HCT116 (cell line): ENCODE results near the gene GZF1. TPM values are rescaled to one million over a fixed set of nuclear protein-coding genes. Genes with fewer than 3 reads are reported as not detected.

Source experiments
- ATAC-seq: fragments of 200-7000 bp; cut with Tn5 transposase; 2 replicates; pipeline ENCODE4 v1.9.1; 2020; ENCODE audit warnings: mild to moderate bottlenecking, moderate library complexity
- BruUV-seq: library from RNA; stranded (reverse); fragments of 400-500 nt; replicated peaks from 2 replicates; lab custom pipeline; 2021; lab: Mats Ljungman, UMichigan
- CTCF ChIA-PET: fragments of 300-600 bp; sonication (Branson Sonifier 250); formaldehyde crosslinking; loops from one replicate; lab custom pipeline; 2021; ENCODE audit warnings: antibody characterized with exemption; lab: Charles Lee
- POLR2A ChIA-PET: fragments of 300-600, 350-600 bp; sonication (Branson Sonifier 250); formaldehyde crosslinking; loops from one replicate; lab custom pipeline; 2021; ENCODE audit warnings: antibody characterized with exemption; lab: Charles Lee
- RAD21 ChIA-PET, 2 experiments: fragments of 300-600 bp; sonication (Branson Sonifier 250); formaldehyde crosslinking; loops; one replicate each; lab custom pipeline; 2023; ENCODE audit warnings: low total read pairs in 2 of 2; ENCODE audit not compliant: uncharacterized antibody in 2 of 2, unreplicated experiment in 2 of 2, low non-redundant PET in 1 of 2; lab: Charles Lee
- DNase-seq: peaks from one replicate; pipeline ENCODE4 v3.0.0-alpha.2; 2010; ENCODE audit warnings: low read depth, low spot score
- H2AFZ ChIP-seq: fragments of 200-600 bp; shearing (Covaris generic), sonication (generic); 2 replicates; pipeline ENCODE4 v1.6.1; 2017; ENCODE audit warnings: low read depth, mixed run types, mixed read lengths, antibody characterized with exemption, low read length; ENCODE audit not compliant: poor library complexity, severe bottlenecking
- H3K27ac ChIP-seq: 2 replicates; pipeline ENCODE4 v1.5.1; 2012; ENCODE audit warnings: low read depth, low read length
- H3K27me3 ChIP-seq: fragments of 200-600 bp; sonication (generic); 2 replicates; pipeline ENCODE4 v1.6.1; 2016; ENCODE audit warnings: mixed run types, low read length, mixed read lengths; ENCODE audit not compliant: insufficient read depth
- H3K36me3 ChIP-seq, 2 experiments: fragments of 200-500 bp in 1 of 2; fragments of 200-600 bp in 1 of 2; sonication (Bioruptor generic) in 1 of 2; sonication (generic) in 1 of 2; 2 replicates each; pipeline versions ENCODE4 v1.5.1 to v1.6.1; 2014 to 2016; ENCODE audit warnings: low read length in 2 of 2, inconsistent platforms in 1 of 2, mixed read lengths in 1 of 2, mixed run types in 1 of 2; ENCODE audit not compliant: insufficient read depth in 2 of 2, control insufficient read depth in 1 of 2
- H3K4me1 ChIP-seq, 2 experiments: fragments of 200-600 bp in 1 of 2; sonication (generic) in 1 of 2; 2 replicates each; pipeline versions ENCODE4 v1.5.1 to v1.6.1; 2012 to 2017; ENCODE audit warnings: low read length in 2 of 2, inconsistent platforms in 1 of 2, mild to moderate bottlenecking in 1 of 2, mixed read lengths in 1 of 2, mixed run types in 1 of 2, moderate library complexity in 1 of 2; ENCODE audit not compliant: insufficient read depth in 2 of 2, control insufficient read depth in 1 of 2
- H3K4me2 ChIP-seq: fragments of 200-600 bp; sonication (generic); 2 replicates; pipeline ENCODE4 v1.6.1; 2017; ENCODE audit warnings: mixed run types, low read length, mixed read lengths
- H3K4me3 ChIP-seq, 2 experiments: fragments of 200-600 bp in 1 of 2; sonication (generic) in 1 of 2; replicated peaks in 1 of 2; 2 replicates each; pipeline ENCODE4 v1.5.1; 2011 to 2016; ENCODE audit warnings: low read length in 2 of 2, control low read depth in 1 of 2, low read depth in 1 of 2, mild to moderate bottlenecking in 1 of 2, mixed read lengths in 1 of 2, mixed run types in 1 of 2
- H3K79me2 ChIP-seq: fragments of 200-600 bp; sonication (generic); 2 replicates; pipeline ENCODE4 v1.6.1; 2017; ENCODE audit warnings: mild to moderate bottlenecking, mixed run types, low read length, moderate library complexity, mixed read lengths; ENCODE audit not compliant: insufficient read depth
- H3K9ac ChIP-seq: fragments of 200-600 bp; sonication (generic); 2 replicates; pipeline ENCODE4 v1.6.1; 2016; ENCODE audit warnings: low read length, mixed read lengths
- H3K9me2 ChIP-seq: fragments of 200-600 bp; sonication (generic), shearing (Covaris generic); 2 replicates; pipeline ENCODE4 v1.6.1; 2017; ENCODE audit warnings: mixed run types, mild to moderate bottlenecking, moderate library complexity; ENCODE audit not compliant: insufficient read depth
- H3K9me3 ChIP-seq, 2 experiments: fragments of 200-500 bp in 1 of 2; fragments of 200-600 bp in 1 of 2; sonication (Bioruptor generic) in 1 of 2; sonication (generic) in 1 of 2; 2 replicates each; pipeline ENCODE4 v1.6.1; 2014 to 2017; ENCODE audit warnings: low read length in 2 of 2, mixed read lengths in 2 of 2, inconsistent platforms in 1 of 2, low read depth in 1 of 2, mild to moderate bottlenecking in 1 of 2, mixed run types in 1 of 2, moderate library complexity in 1 of 2; ENCODE audit not compliant: control insufficient read depth in 1 of 2, insufficient read depth in 1 of 2
- H4K20me1 ChIP-seq: fragments of 200-600 bp; sonication (generic), shearing (Covaris generic); 2 replicates; pipeline ENCODE4 v1.6.1; 2017; ENCODE audit warnings: mixed run types, mild to moderate bottlenecking, moderate library complexity; ENCODE audit not compliant: insufficient read depth
- CBX3 ChIP-seq: IDR thresholded peaks from 2 replicates; pipeline ENCODE4 v1.6.1; 2012; ENCODE audit warnings: low read depth
- CEBPB ChIP-seq: IDR thresholded peaks from 2 replicates; pipeline ENCODE4 v1.6.1; 2012; ENCODE audit warnings: low read depth
- EGR1 ChIP-seq: IDR thresholded peaks from 2 replicates; pipeline ENCODE4 v1.6.1; 2012; ENCODE audit warnings: low read depth
- ELF1 ChIP-seq: IDR thresholded peaks from 2 replicates; pipeline ENCODE4 v1.6.1; 2012; ENCODE audit warnings: low read depth, borderline replicate concordance
- EZH2phosphoT487 ChIP-seq: fragments of 200-600 bp; IDR thresholded peaks from 2 replicates; pipeline ENCODE4 v1.6.1; 2018; ENCODE audit warnings: antibody characterized with exemption, borderline replicate concordance
- JUND ChIP-seq: IDR thresholded peaks from 2 replicates; pipeline ENCODE4 v1.6.1; 2012
- POLR2A ChIP-seq: IDR thresholded peaks from 2 replicates; pipeline ENCODE4 v1.7.0; 2011; ENCODE audit warnings: borderline replicate concordance; ENCODE audit not compliant: insufficient read depth, insufficient read length; ENCODE audit errors: extremely low read depth
- RAD21 ChIP-seq: IDR thresholded peaks from 2 replicates; pipeline ENCODE4 v1.6.1; 2012; ENCODE audit warnings: low read depth, mild to moderate bottlenecking
- SIN3A ChIP-seq: IDR thresholded peaks from 2 replicates; pipeline ENCODE4 v1.6.1; 2012; ENCODE audit warnings: low read depth
- TCF7L2 ChIP-seq: IDR thresholded peaks from 2 replicates; pipeline ENCODE4 v1.7.0; 2011; ENCODE audit warnings: borderline replicate concordance, inconsistent platforms; ENCODE audit not compliant: insufficient read depth, insufficient read length; ENCODE audit errors: extremely low read depth
- ZFX ChIP-seq: fragments of 450-650 bp; IDR thresholded peaks from 2 replicates; pipeline ENCODE4 v1.6.1; 2017
- ZNF274 ChIP-seq: fragments of 200-500 bp; sonication (Bioruptor generic); IDR thresholded peaks from 2 replicates; pipeline ENCODE4 v1.6.1; 2014; ENCODE audit warnings: mild to moderate bottlenecking, low read depth, low read length, inconsistent platforms
- intact Hi-C: fragments of 100-400 bp; cut with micrococcal nuclease; formaldehyde crosslinking; loops from 2 replicates; pipeline ENCODE4 v1.10.0; 2022
- total RNA-seq: library from RNA; stranded (reverse); gene quantifications from one replicate; pipeline ENCODE4 v1.2.1, GENCODE V29; 2021; ENCODE audit not compliant: unreplicated experiment
- TF ChIP-seq, protein P1 (sequence below): IDR thresholded peaks from 2 replicates; pipeline ENCODE4 v1.6.1; 2012
- TF ChIP-seq, protein P2 (sequence below): IDR thresholded peaks from 2 replicates; pipeline ENCODE4 v1.6.1; 2012; ENCODE audit warnings: low read depth
- TF ChIP-seq, protein P3 (sequence below): IDR thresholded peaks from 2 replicates; pipeline ENCODE4 v1.6.1; 2012
- TF ChIP-seq, protein P4 (sequence below), 3 experiments: fragments of 200-600 bp in 1 of 3; sonication (generic) in 1 of 3; IDR thresholded peaks in 2 of 3; conservative IDR thresholded peaks in 1 of 3; 2 replicates each; pipeline ENCODE4 v1.5.1; 2012 to 2017; ENCODE audit warnings: low read depth in 2 of 3, low read length in 2 of 3, antibody characterized with exemption in 1 of 3, borderline replicate concordance in 1 of 3, control low read depth in 1 of 3, mild to moderate bottlenecking in 1 of 3, mixed read lengths in 1 of 3, mixed run types in 1 of 3, moderate library complexity in 1 of 3; ENCODE audit not compliant: insufficient read depth in 1 of 3

The GZF1 gene
- total RNA-seq, 1 experiment from 2014 or later: 10.4 TPM

DNA sequence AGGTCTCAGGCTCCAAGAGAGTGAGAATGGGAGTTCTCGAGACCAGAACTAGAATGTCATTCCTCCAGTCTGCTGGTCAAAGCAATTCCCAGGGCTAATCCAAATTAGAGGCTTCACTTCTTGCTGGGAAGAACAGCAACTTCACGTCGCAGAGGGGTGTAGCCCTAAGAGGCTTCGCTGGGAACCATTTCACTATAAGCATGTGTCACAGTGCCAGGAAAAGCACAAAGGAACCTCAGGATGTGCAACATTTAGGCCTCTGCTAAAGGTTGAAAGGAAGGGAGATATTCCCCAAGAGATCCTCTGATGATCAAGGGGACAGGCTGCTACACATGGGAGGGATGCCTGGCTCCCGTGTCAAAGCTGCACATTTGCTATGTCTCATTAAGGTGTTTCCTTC lies 47.3 kb upstream of the GZF1 start:
- no peak overlapping the region for H3K4me3 ChIP-seq
- peaks cover 49% of the 10 kb centered on the region for H3K27me3 ChIP-seq
- H4K20me1 ChIP-seq: no peaks in the 10 kb centered on the region
- BruUV-seq: no TSS peak
- ATAC-seq (no peak), DNase-seq (no peak)
- TF ChIP-seq, protein P1, sequence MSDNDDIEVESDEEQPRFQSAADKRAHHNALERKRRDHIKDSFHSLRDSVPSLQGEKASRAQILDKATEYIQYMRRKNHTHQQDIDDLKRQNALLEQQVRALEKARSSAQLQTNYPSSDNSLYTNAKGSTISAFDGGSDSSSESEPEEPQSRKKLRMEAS: no peak
- TF ChIP-seq JUND: no peak
- no peak for TF ChIP-seq SIN3A
- TF ChIP-seq EGR1: no peak
- TF ChIP-seq, protein P2, sequence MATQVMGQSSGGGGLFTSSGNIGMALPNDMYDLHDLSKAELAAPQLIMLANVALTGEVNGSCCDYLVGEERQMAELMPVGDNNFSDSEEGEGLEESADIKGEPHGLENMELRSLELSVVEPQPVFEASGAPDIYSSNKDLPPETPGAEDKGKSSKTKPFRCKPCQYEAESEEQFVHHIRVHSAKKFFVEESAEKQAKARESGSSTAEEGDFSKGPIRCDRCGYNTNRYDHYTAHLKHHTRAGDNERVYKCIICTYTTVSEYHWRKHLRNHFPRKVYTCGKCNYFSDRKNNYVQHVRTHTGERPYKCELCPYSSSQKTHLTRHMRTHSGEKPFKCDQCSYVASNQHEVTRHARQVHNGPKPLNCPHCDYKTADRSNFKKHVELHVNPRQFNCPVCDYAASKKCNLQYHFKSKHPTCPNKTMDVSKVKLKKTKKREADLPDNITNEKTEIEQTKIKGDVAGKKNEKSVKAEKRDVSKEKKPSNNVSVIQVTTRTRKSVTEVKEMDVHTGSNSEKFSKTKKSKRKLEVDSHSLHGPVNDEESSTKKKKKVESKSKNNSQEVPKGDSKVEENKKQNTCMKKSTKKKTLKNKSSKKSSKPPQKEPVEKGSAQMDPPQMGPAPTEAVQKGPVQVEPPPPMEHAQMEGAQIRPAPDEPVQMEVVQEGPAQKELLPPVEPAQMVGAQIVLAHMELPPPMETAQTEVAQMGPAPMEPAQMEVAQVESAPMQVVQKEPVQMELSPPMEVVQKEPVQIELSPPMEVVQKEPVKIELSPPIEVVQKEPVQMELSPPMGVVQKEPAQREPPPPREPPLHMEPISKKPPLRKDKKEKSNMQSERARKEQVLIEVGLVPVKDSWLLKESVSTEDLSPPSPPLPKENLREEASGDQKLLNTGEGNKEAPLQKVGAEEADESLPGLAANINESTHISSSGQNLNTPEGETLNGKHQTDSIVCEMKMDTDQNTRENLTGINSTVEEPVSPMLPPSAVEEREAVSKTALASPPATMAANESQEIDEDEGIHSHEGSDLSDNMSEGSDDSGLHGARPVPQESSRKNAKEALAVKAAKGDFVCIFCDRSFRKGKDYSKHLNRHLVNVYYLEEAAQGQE: no peak
- no peak for TF ChIP-seq TCF7L2
- TF ChIP-seq RAD21: no peak
- TF ChIP-seq CEBPB: no peak
- TF ChIP-seq CBX3: no peak
- TF ChIP-seq POLR2A: no peak
- no peak for TF ChIP-seq ZFX
- TF ChIP-seq, protein P3, sequence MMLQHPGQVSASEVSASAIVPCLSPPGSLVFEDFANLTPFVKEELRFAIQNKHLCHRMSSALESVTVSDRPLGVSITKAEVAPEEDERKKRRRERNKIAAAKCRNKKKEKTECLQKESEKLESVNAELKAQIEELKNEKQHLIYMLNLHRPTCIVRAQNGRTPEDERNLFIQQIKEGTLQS: no peak
- TF ChIP-seq EZH2phosphoT487: no peak
- TF ChIP-seq ZNF274: no peak
- TF ChIP-seq ELF1: no peak
- TF ChIP-seq, protein P4, sequence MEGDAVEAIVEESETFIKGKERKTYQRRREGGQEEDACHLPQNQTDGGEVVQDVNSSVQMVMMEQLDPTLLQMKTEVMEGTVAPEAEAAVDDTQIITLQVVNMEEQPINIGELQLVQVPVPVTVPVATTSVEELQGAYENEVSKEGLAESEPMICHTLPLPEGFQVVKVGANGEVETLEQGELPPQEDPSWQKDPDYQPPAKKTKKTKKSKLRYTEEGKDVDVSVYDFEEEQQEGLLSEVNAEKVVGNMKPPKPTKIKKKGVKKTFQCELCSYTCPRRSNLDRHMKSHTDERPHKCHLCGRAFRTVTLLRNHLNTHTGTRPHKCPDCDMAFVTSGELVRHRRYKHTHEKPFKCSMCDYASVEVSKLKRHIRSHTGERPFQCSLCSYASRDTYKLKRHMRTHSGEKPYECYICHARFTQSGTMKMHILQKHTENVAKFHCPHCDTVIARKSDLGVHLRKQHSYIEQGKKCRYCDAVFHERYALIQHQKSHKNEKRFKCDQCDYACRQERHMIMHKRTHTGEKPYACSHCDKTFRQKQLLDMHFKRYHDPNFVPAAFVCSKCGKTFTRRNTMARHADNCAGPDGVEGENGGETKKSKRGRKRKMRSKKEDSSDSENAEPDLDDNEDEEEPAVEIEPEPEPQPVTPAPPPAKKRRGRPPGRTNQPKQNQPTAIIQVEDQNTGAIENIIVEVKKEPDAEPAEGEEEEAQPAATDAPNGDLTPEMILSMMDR (IDR thresholded peaks at IDR 0.05 in 2 of 3, conservative IDR thresholded peaks at IDR 0.05 in 1 of 3; ENCODE audit: borderline replicate concordance in 1 of 3, insufficient read depth in 1 of 3, low read depth in 2 of 3, low read length in 2 of 3): no peak
- H2AFZ ChIP-seq: no peak overlapping the region
- ChIA-PET CTCF (no interaction called here), RAD21 (no interaction called here), POLR2A (no interaction called here)
- no peaks in the 10 kb centered on the region for H3K4me1 ChIP-seq
- H3K9me3 ChIP-seq: no peaks in the 10 kb centered on the region
- no peaks in the 10 kb centered on the region for H3K9me2 ChIP-seq
- H3K36me3 ChIP-seq: no peaks in the 10 kb centered on the region
- no peak overlapping the region for H3K9ac ChIP-seq
- H3K79me2 ChIP-seq: no peaks in the 10 kb centered on the region
- no peak overlapping the region for H3K27ac ChIP-seq
- intact Hi-C loops: no loop called here
- H3K4me2 ChIP-seq: no peak overlapping the region
